ENCODE data around the gene TNNI3K. TPM values are rescaled to one million over a fixed set of nuclear protein-coding genes. Genes with fewer than 3 reads are reported as not detected.
A peak's percentile ranks its signal among the peaks of the same experiment; 100 is the strongest.

The TNNI3K gene
- total RNA-seq, 1 donor from 2014 or later = 89.7 TPM

GRCh38 chr1:74426208-74426937 is 191.2 kb downstream of the TNNI3K start:
- Histone ChIP-seq H3K4me3 (no peak overlapping the region), H3K4me1 (peaks cover 45% of the 10 kb centered on the region), H3K27ac (replicated peaks) (peak overlapping the region; percentile 78), H3K36me3 (no peaks in the 10 kb centered on the region), H3K27me3 (ENCODE audit: low read depth) (no peaks in the 10 kb centered on the region), H3K9me3 (replicated peaks) (no peaks in the 10 kb centered on the region)
- intact Hi-C loops (cut with micrococcal nuclease) = no loop called here
- no peak for DNase-seq
- TF ChIP-seq CTCF (IDR thresholded peaks at IDR 0.05; ENCODE audit: borderline replicate concordance) = no peak

- no peak for DNase-seq
- H3K27ac ChIP-seq (replicated peaks) = no peak overlapping the region
- no peaks in the 10 kb centered on the region for H3K27me3 ChIP-seq (ENCODE audit: low read depth)
- peaks cover 48% of the 10 kb centered on the region for H3K4me1 ChIP-seq
- no peak overlapping the region for H3K4me3 ChIP-seq
- no peaks in the 10 kb centered on the region for H3K36me3 ChIP-seq
- intact Hi-C loops (cut with micrococcal nuclease) = no loop called here
- TF ChIP-seq CTCF (IDR thresholded peaks at IDR 0.05; ENCODE audit: borderline replicate concordance) = no peak
- H3K9me3 ChIP-seq (replicated peaks) = no peaks in the 10 kb centered on the region
Measured at GRCh38 chr1:74427681-74428080, 192.5 kb downstream of the TNNI3K start.

- TF ChIP-seq CTCF (IDR thresholded peaks at IDR 0.05; ENCODE audit: borderline replicate concordance) = no peak
- peak overlapping the region; percentile 27 for H3K27ac ChIP-seq (replicated peaks)
- H3K4me3 ChIP-seq = no peak overlapping the region
- DNase-seq = no peak
- no peaks in the 10 kb centered on the region for H3K9me3 ChIP-seq (replicated peaks)
- intact Hi-C loops (cut with micrococcal nuclease) = no loop called here
- H3K36me3 ChIP-seq = no peaks in the 10 kb centered on the region
- no peaks in the 10 kb centered on the region for H3K27me3 ChIP-seq (ENCODE audit: low read depth)
- H3K4me1 ChIP-seq = peaks cover 58% of the 10 kb centered on the region
Measured at GRCh38 chr1:74429580-74429979, 194.4 kb downstream of the TNNI3K start.

- H3K4me1 ChIP-seq = peaks cover 51% of the 10 kb centered on the region
- no peak for DNase-seq
- H3K36me3 ChIP-seq = no peaks in the 10 kb centered on the region
- no peak overlapping the region for H3K4me3 ChIP-seq
- H3K27ac ChIP-seq (replicated peaks) = peak overlapping the region; percentile 27
- intact Hi-C loops (cut with micrococcal nuclease) = no loop called here
- no peaks in the 10 kb centered on the region for H3K9me3 ChIP-seq (replicated peaks)
- no peak for TF ChIP-seq CTCF (IDR thresholded peaks at IDR 0.05; ENCODE audit: borderline replicate concordance)
- no peaks in the 10 kb centered on the region for H3K27me3 ChIP-seq (ENCODE audit: low read depth)
Measured at GRCh38 chr1:74430342-74430934, 195.3 kb downstream of the TNNI3K start.

GRCh38 chr1:74431531-74431930 is 196.3 kb downstream of the TNNI3K start:
- intact Hi-C loops (cut with micrococcal nuclease) = no loop called here
- TF ChIP-seq CTCF (IDR thresholded peaks at IDR 0.05; ENCODE audit: borderline replicate concordance) = no peak
- Histone ChIP-seq H3K27me3 (ENCODE audit: low read depth) (no peaks in the 10 kb centered on the region), H3K4me1 (peaks cover 45% of the 10 kb centered on the region), H3K36me3 (no peaks in the 10 kb centered on the region), H3K9me3 (replicated peaks) (no peaks in the 10 kb centered on the region), H3K4me3 (no peak overlapping the region), H3K27ac (replicated peaks) (no peak overlapping the region)
- no peak for DNase-seq

All from left ventricle myocardium inferior (tissue), 1 donor.